Measurements from ENCODE around the gene LYRM9.

- no peak for TF ChIP-seq CTCF (IDR thresholded peaks at IDR 0.05; ENCODE audit: control extremely low read depth in 1 of 3, insufficient read depth in 1 of 3, low read depth in 1 of 3, low read length in 3 of 3)
- no peak for TF ChIP-seq EGR1 (IDR thresholded peaks at IDR 0.05; ENCODE audit: borderline replicate concordance, low read depth, low read length)
- TF ChIP-seq BRCA1 (IDR thresholded peaks at IDR 0.05; ENCODE audit: low read depth, low read length): no peak
- TF ChIP-seq TEAD4 (IDR thresholded peaks at IDR 0.05; ENCODE audit: low read depth, low read length): no peak
- TF ChIP-seq RAD21 (IDR thresholded peaks at IDR 0.05 in 1 of 2, conservative IDR thresholded peaks at IDR 0.05 in 1 of 2; ENCODE audit: low read depth in 2 of 2, low read length in 2 of 2): no peak
Observed at GRCh38 chr17:27889711-27890251, 3.4 kb downstream of the LYRM9 start.

Data from H1 (cell line).